Middle frontal gyrus (tissue), 1 donor: ENCODE data around the gene CCDC85C.
A peak's percentile ranks its signal among the peaks of the same experiment; 100 is the strongest.

ENCODE experiments used
- DNase-seq: peaks from one replicate; pipeline ENCODE4 v3.0.0-alpha.2; 2015; ENCODE audit warnings: low spot score; ENCODE audit errors: extremely low spot score

CCDC85C gene

GRCh38 chr14:99541677-99542470 is 62.1 kb downstream of the CCDC85C start:
- no peak for DNase-seq

DNA sequence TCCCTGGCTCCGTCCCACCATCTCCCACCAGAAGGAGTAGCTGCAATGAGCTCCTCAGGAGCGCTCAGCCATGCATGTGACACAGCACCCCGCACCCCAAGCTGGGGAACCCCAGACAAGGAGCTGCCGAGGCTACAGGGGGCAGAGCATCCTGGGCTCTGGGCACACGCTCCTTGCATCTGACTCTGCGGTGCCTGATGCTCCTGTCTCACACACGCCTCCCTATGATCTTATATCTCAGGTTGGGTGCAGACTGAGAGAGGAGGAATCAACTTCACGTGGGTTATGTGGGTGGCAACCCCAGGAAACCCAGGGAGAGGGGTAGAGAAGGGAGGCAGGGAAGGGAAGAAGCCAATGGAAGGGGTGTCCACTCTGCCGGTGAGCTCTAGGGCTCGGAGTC is 62.8 kb downstream of the CCDC85C start:
- DNase-seq = no peak

GRCh38 chr14:99540196-99541032 is 63.6 kb downstream of the CCDC85C start:
- DNase-seq = no peak

DNA sequence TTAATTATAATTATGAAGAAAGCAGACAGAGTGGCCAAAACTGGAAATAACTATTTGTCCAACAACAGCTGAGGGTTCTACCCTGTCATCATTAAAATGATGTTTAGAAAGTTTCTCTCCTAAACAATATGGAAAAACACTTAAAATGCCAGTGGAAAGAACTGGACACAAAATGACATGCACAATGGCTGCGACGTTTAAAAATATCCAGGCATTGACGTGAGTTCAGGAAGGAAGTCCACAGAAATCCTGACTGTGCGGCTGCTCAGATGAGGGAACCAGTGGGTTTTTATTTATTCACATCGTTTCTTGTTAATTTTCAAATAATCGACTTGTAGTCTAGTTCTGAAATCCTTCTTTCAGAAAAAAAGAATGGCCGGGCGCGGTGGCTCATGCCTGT is 64.5 kb downstream of the CCDC85C start:
- DNase-seq = no peak

GRCh38 chr14:99538733-99539132 is 65.3 kb downstream of the CCDC85C start:
- no peak for DNase-seq

- no peak for DNase-seq
Observed at GRCh38 chr14:99538275-99538674, 65.7 kb downstream of the CCDC85C start.

DNA sequence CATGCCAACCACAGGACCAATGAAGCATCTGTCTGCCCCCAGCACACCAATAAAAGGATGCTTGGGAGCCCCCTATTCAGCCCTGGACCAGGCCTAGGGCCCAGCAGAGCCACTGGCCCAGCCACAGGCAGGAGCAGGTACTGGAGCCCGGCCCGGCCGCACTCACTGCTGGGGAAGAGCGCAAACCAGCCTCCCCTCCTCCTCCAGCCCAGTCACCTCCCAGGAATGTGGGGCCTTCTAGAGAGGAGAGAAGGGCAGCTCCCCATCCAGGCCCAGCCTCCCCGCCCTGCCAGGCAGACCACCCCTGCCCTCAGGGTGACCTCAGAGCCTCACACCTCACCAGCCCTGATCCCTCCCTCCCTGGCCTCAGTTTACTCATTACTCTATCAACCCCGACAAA is 66.6 kb downstream of the CCDC85C start:
- no peak for DNase-seq

- no peak for DNase-seq
Observed at GRCh38 chr14:99535908-99536778, 67.9 kb downstream of the CCDC85C start.

DNA sequence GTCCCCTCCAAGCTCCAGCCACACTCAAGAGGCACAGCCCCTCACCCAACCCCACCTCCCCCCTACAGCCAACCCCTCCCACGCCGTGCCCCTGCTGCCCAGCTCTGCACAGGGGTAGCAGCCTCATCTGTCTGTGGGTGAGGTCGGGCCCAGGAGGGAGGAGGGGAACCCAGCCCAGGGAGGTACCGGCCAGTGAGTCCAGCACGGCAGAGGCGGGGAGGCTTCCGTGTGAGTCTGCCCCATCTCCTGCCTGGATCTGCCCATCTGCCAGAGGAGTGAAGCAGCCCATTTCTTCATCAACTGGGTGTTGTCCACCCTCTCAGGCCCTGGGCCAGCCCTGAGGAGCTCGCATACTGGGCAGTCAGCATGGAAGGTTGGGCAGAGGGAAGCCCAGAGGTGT is 68.6 kb downstream of the CCDC85C start:
- no peak for DNase-seq

- DNase-seq = peak; percentile 31
Observed at GRCh38 chr14:99534863-99535262, 69.1 kb downstream of the CCDC85C start.

DNA sequence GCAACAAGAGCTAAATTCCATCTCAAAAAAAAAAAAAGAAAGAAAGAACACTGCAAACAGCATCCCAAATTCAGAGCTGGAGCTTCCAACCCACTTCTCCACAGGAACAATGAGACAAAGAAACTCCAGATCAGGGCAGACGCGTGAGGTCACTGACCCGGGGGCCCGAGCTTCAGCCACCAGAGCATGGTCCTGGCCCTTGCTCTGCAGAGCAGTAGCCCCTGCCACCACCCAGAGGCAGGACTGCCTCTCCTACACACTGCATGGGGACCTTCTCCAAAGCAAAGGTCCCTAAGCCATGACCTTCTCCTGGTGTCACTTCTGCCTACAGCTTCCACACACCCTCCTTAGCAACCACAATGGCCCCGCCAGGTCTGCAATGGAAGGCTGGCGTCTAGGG is 69.7 kb downstream of the CCDC85C start:
- no peak for DNase-seq

- no peak for DNase-seq
Observed at GRCh38 chr14:99532310-99532709, 71.7 kb downstream of the CCDC85C start.

- no peak for DNase-seq
Observed at GRCh38 chr14:99531251-99532096, 72.5 kb downstream of the CCDC85C start.

GRCh38 chr14:99530407-99531155 is 73.4 kb downstream of the CCDC85C start:
- DNase-seq = no peak

DNA sequence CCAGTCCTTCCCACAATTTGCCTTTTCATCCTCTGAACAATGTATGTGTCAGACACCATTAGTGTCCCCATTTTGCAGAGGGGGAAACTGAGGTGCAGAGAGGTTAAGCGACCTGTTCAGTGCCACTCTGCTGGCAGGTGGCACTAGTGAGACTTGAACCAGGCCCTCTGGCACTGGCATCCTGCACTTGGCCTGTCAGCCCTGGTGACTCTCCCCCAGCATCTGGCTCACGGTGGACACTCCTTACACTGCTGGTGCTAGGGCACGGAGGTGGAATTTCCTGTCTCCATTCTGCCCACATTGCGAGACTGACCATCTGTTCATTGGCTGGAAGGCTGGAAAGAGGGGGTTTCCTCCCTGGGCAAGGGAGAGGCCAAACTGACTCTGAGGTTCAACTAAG is 74.1 kb downstream of the CCDC85C start:
- no peak for DNase-seq

GRCh38 chr14:99527427-99528076 is 76.5 kb downstream of the CCDC85C start:
- DNase-seq = no peak

DNA sequence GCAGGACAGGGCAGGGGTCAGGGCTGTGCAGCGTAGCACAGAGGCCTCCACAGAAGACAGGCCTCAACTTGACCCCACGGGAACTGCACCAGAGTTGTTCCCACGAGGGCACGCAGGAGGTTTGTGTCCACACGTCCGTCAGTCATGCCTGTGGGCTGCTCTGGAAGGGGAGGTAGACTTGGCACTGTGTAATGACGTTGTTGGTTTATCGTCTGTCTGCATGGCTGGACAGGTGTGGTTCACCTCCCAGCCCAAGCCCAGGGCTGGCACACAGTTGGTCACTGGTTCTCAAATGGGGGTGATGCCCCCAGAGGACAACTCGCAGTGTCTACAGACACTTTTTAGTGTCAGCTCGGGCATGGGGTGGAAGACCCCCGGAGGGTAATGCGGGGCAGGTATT is 77.0 kb downstream of the CCDC85C start:
- DNase-seq = no peak

- no peak for DNase-seq
Observed at GRCh38 chr14:99525699-99526080, 78.3 kb downstream of the CCDC85C start.
